ENCODE measurements around the gene CAST. TPM values are rescaled to one million over a fixed set of nuclear protein-coding genes. Genes with fewer than 3 reads are reported as not detected.

CAST gene
- total and polyA plus RNA-seq, 2 donors (not counting 3 experiments of a cell fraction or from before 2014, with no cell fraction given): 33.7 to 194 TPM

DNA sequence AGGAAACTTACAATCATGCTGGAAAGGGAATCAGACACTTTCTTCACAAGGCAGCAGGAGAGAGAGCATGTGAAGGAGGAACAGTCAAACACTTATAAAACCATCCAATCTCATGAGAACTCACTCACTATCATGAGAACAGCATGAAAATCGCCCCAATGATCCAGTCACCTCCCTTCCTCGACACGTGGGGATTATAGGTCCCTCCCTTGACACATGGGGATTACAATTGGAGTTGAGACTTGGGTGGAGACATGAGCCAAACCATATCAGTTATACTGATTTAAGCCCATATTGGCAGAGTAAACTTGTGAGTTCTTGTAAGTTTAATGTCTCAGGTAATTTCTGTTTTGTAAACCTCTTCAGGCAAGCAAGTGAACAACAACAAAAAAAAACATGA, 74.8 kb downstream of the CAST start:
- Histone ChIP-seq H3K9me3 (replicated peaks; ENCODE audit: control insufficient read depth, insufficient read depth, low read length) (no peaks in the 10 kb centered on the region), H3K4me3 (replicated peaks in 1 of 3; ENCODE audit: insufficient read depth in 1 of 3, low read depth in 1 of 3, low read length in 3 of 3) (no peak overlapping the region), H3K36me3 (ENCODE audit: control insufficient read depth in 2 of 2, extremely low read depth in 1 of 2, insufficient read depth in 2 of 2, low read length in 2 of 2) (peaks cover 6 to 15% of the 10 kb centered on the region in 2 experiments), H3K4me2 (ENCODE audit: insufficient read depth, low read length) (no peak overlapping the region), H2AFZ (ENCODE audit: low read depth, low read length) (no peak overlapping the region), H3K27me3 (ENCODE audit: control insufficient read depth in 2 of 2, insufficient read depth in 2 of 2, low read length in 2 of 2) (no peaks in the 10 kb centered on the region), H3K9ac (replicated peaks; ENCODE audit: extremely low read depth, insufficient read depth, low read length) (no peak overlapping the region), H3K9me1 (replicated peaks; ENCODE audit: control insufficient read depth, extremely low read depth, insufficient read depth, low read length) (no peaks in the 10 kb centered on the region), H3K27ac (ENCODE audit: insufficient read depth, low read depth, low read length) (no peak overlapping the region), H4K20me1 (replicated peaks; ENCODE audit: control insufficient read depth, extremely low read depth, insufficient read depth, low read length) (no peaks in the 10 kb centered on the region), H3K79me2 (ENCODE audit: control insufficient read depth, insufficient read depth, low read length) (peaks cover 1% of the 10 kb centered on the region), H3K4me1 (ENCODE audit: control insufficient read depth, extremely low read depth, insufficient read depth, low read length) (peaks cover 3% of the 10 kb centered on the region)
- ChIA-PET CTCF (no interaction called here), POLR2A (no interaction called here)
- TF ChIP-seq, protein P1, sequence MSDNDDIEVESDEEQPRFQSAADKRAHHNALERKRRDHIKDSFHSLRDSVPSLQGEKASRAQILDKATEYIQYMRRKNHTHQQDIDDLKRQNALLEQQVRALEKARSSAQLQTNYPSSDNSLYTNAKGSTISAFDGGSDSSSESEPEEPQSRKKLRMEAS (IDR thresholded peaks at IDR 0.05; ENCODE audit: insufficient read depth, insufficient read length): no peak
- no peak for TF ChIP-seq POLR2AphosphoS5 (IDR thresholded peaks at IDR 0.05; ENCODE audit: insufficient read depth, low read depth, low read length)
- TF ChIP-seq MYC (IDR thresholded peaks at IDR 0.05; ENCODE audit: low read depth, low read length): no peak
- TF ChIP-seq FOS (IDR thresholded peaks at IDR 0.05; ENCODE audit: borderline replicate concordance, insufficient read depth, low read length): no peak
- no peak for TF ChIP-seq JUN (IDR thresholded peaks at IDR 0.05; ENCODE audit: borderline replicate concordance, insufficient read depth, insufficient read length, low read depth)
- no peak for TF ChIP-seq GATA2 (IDR thresholded peaks at IDR 0.05; ENCODE audit: insufficient read depth, insufficient read length, low read depth, low read length)
- TF ChIP-seq EZH2 (IDR thresholded peaks at IDR 0.05; ENCODE audit: borderline replicate concordance, low read depth, low read length, severe bottlenecking): no peak
- TF ChIP-seq, protein P2, sequence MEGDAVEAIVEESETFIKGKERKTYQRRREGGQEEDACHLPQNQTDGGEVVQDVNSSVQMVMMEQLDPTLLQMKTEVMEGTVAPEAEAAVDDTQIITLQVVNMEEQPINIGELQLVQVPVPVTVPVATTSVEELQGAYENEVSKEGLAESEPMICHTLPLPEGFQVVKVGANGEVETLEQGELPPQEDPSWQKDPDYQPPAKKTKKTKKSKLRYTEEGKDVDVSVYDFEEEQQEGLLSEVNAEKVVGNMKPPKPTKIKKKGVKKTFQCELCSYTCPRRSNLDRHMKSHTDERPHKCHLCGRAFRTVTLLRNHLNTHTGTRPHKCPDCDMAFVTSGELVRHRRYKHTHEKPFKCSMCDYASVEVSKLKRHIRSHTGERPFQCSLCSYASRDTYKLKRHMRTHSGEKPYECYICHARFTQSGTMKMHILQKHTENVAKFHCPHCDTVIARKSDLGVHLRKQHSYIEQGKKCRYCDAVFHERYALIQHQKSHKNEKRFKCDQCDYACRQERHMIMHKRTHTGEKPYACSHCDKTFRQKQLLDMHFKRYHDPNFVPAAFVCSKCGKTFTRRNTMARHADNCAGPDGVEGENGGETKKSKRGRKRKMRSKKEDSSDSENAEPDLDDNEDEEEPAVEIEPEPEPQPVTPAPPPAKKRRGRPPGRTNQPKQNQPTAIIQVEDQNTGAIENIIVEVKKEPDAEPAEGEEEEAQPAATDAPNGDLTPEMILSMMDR (IDR thresholded peaks at IDR 0.05; ENCODE audit: extremely low read depth in 1 of 2, insufficient read depth in 1 of 2, low read depth in 1 of 2, low read length in 2 of 2): no peak
- TF ChIP-seq POLR2A (IDR thresholded peaks at IDR 0.05; ENCODE audit: low read depth, low read length): no peak
- intact Hi-C loops (cut with micrococcal nuclease): no loop called here
- BruUV-seq (replicated peaks): no TSS peak
- DNase-seq (ENCODE audit: low read depth, low spot score) (no peak), FAIRE-seq (no peak)
- dilution Hi-C loops (cut with MboI; ENCODE audit: extremely low pct_ligation_motif_present, low sequenced_read_pairs): no loop called here

Measured in endothelial cell of umbilical vein (primary cell).